ENCODE data around the gene CAMSAP1.

CAMSAP1 gene

DNA sequence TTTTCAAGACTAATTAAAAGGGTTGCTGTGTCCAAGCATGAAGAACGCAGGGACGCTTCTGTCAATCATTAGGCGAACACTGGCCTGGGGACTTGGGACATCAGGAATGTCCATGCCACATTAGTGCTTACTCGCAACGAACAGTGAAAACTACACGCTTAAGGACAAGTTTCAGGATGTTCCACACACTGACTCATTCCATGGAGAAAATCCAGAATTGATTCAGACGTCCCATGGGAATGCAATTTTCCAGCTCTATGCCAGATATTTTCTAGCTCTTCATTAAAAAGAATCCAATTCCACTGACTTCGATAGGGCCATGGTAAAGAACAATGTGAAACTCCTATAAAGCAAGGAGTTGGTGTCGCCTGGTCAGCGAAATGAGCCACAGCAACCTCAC, 98.2 kb downstream of the CAMSAP1 start:
- DNase-seq = no peak

DNA sequence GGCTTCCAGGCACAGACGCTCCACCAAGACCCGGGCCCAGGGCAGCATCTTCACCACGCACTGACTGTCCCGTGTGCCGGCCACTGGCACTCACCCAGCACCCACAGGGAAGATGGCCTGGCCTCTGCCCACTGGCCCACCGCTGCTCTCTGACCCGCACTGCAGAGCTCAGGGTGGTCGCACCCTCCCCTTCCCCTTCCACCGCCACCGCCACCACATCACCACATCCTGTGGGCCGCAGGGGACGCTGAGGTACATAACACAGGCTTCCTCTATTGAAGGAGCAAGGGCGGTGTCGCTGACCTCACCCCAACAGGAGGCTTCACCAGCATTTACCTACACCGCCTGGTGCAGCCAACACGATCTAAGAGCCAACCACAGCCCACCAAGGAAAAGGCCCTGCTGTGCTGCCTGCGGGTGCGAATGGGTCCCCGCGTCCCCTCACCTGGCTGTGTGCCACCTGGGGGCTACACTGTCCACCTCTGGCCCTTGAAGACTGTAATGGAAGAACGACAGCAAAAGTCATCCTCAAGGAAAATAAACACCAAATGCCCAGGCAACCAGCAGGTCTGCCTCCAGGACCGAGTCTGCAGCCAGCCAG, 101.8 kb downstream of the CAMSAP1 start:
- DNase-seq = no peak

DNA sequence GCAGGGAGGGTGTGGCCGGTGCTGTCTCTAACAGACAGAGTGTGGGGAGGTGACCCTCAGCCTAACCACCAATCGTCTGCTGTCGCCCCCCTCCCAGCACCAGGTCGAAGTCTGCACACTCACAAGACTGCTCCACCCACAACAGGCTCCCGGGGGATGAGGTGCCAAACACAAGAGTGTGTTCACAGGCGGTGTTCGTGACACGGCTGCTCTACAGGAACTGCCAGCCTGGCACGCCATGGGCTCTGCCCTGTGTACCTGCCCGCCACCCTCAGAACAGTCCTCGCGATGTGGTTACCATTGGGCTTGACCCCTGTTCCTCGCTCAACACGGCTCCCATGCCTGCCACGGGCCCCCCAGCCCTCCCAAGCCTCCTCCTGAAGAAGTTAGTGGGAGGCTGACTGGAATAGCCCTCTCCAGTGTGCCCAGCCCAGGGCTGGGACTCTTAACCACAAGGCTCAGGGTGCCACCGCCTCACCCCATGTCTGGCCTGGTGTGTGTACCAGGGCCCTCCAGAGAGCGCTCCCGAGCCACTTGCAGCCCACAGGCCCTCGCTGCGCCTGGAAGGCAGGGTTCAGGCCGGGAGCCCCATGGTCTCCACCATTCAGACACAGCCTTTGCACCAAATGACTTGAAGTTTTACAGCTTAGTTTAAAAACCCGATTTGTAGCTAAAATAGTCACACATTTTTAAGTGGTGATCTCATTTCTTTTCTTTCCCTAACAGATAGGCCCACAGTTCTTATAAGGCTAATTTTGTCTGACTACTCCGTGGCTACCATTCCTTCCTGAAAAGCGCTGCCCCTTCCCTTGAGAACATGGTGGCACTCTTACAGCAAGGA, 102.5 kb downstream of the CAMSAP1 start:
- no peak for DNase-seq

DNA sequence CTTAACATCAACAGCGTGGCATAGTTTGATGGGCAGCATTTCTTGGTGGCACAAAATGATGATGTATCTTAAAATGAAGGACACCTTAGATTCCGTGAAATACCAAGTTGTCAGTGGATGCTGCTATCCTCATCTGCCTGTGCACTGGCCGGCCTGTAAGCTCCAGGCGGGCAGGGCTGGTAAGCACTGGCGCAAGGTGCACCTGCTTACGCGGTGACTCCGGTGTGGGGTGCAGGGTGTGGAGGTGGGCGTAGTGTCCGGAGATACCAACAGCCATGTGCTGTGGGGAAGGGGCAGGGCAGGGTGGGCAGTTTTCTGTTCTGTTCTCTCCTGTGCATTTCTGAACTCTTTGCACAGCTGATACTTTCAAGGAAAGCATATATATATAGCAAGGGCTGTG, 103.9 kb downstream of the CAMSAP1 start:
- no peak for DNase-seq

DNA sequence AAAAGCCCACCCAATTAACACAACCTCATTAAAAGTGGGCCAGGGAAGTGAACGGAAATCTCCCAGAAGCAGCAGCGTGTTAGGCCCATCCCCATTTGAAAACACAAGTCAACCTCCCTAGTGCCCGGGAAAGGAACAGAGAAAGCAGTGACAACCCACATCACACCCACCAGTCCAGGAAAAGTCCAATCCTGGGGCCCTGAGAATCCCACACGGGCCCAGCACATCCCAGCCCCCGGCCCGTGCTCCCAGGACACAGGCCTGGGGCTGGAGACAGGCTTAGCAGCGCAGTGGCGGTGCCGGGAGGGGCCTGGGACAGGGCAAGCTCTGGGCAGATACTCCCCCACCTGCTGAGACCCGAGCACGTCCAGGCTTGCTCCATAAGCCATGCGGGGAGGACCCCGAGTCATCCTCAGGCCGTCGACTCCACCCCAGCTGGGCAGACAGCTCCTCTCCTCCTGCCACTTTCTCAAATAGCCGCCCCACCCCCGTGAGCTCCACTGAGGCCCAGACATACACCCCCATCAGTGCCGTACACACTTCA, 104.4 kb downstream of the CAMSAP1 start:
- DNase-seq = no peak

DNA sequence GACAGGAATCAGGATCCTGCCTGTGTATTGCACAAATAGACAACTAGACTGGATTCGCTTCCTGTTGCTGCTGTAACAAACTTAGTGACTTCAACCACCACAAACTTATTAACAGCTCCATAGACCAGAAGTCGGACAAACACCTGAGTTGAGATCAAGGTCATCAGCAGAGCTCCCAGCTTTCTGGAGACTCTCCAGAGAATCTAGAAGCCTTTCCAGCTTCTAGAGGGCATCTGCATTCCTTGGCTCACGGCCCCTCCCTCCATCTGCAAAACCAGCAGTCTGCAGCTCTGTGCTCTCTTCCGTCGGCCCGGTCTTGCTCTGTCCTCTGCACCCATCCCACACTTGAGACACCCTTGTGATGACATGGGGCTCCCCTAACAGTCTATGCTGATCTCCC, 106.3 kb downstream of the CAMSAP1 start:
- DNase-seq = no peak

DNA sequence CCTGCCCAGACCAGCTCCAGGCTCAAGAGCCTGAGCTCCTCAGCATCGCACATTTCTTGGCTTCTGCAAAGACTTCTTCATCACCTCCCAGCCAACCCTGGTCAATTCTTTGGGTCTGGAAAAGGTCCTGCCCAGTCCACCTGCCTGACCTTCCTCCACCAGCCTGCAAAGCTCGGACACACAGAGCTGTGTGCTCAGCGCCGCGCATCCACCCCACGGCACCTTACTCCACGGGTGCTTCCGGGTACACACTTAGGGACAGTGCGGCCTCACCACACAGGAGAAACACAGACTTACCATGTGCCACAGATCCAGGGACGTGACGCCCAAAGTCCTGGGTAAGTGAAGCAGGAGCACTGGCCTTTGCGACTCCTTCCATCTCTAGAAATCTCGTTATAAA, 108.1 kb downstream of the CAMSAP1 start:
- DNase-seq = no peak

DNA sequence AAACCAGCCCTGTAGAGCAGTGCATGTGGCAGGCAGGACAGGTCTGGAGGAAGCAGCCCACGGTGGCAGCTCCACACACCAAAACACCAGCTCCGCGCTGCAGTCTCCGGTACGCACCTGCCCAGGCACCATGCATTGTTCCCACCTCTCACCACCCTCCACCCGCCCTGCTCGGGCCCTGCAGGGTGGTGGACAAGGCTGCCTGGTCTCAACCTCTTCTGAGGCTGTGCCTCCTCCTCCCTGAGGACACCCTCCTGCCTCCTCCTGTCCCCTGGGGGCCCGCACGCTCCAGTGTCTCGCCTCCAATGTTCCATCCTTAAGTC, 109.1 kb downstream of the CAMSAP1 start:
- no peak for DNase-seq

DNA sequence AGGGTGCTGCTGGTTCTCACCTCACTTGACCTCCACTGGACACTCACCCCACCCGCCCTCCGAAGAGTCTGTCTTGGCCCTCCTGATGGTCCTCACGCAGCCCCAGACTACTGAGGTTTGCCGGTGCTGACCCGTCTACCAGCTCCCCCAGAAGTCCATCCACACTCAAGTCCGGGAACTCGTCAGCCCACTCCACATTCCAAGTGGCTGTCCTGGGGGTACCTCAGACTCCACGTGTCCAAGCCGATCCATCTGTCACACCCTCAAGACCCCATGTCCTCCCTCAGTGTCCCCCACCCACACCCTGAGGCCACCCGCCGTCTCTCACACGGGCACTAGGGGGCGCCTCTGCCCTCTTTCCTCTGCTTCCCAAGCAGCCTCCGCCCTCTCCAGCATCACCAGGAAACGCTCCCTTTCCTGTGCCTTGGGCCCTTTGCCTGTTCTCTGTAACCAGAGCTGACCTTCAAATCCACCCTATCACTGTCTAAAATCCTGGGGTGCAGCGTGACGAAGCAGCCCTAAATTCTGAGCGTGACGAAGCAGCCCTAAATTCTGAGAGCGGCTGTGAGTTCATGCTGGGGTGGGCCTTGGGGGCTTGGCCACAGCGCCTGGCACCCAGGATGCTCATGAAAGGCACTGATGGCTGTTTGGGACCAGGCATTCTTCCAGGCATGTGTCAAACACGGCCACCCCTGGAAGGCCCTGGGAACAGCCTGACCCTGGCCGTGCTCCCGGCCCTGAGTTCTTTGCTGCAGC, 109.7 kb downstream of the CAMSAP1 start:
- DNase-seq = peak; percentile 40

DNA sequence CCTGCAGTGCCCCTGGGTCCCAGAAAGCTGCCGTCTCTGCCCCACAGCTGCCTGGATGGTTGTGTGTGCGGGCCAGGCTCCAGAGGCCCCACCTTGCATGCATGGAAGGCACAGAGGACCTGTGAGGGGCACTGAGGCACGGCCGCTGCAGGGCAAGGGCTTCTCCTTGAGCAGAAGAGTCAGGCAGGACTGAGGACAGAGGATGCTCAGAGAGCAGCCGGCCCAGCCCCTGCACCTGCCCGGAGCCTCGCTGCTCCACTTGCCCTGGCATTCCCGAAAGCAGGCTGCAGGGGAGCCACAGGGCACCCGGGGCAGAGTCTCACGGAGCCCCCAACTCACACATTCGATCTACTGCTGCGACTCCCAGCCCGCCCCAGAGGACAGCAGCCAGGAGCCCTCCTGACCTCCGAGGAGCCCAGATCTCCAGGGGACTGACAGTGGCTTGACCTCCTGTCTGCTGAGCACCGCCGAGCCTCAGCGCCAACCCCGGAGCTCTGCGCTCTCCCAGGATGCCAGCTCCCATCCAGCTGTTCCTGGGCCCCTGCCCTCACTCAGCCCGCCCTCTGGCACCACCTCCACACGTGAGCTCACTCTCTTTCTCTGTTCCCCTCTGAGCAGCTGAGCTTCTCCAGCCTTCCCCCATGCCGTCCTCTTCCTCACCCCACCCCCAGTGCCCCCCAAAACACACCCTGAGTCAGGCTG, 110.4 kb downstream of the CAMSAP1 start:
- no peak for DNase-seq

DNA sequence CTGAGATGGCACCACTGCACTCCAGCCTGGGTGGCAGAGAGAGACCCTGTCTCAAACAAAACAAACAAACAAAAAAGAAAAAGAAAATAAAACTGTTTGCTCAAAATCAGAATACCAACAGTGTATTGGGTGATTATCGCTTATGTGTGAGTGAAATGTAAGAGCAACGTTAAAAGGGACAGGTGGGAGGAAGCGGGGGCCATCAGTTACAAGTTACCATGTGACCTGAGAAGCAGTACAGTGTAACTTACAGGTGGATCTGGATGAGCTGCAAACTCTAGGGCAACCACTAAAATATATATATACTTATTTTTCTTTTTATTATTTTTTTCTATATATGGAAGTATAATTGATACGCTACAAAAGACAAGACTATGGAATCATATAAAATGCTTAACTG, 112.0 kb downstream of the CAMSAP1 start:
- DNase-seq = no peak

DNA sequence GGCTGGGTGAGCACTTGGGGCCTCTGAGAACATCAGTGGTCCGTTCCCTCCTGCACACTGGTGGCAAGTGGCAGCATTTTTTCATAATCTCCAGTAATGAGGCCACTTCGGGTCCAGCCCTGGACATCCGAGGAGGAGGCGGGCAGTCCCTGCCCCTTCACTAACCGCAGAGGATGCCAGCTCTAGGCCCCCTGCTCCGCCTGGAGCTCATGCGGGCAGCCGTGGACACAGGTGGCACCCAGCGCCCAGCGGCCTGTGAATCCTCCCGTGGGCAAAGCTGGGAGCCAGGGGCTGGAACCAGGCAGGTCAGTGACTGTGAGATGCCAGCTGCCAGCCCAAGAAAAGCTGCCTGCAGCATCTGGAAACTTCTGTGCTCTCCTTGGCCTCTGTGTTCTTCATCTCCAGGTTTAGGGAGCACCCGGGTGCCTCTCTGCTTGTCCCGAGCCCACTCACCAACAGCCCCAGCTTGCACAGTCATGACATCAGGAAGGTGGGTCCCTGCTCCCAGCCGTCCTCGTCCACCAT, 112.9 kb downstream of the CAMSAP1 start:
- no peak for DNase-seq

DNA sequence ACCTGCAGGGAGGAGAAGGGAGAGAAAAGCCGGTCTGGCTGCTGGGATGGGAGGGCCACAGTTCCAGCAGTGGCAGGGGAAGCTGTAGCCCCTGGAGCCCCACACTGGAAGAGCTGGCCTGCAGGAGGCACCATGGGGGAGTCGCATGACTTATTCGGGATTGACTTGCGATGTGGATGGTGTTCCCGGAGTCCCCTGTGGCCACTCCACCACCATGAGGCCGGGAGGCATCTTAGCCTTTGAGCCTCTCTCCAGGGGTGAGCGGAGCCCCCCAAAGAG, 113.3 kb downstream of the CAMSAP1 start:
- no peak for DNase-seq

DNA sequence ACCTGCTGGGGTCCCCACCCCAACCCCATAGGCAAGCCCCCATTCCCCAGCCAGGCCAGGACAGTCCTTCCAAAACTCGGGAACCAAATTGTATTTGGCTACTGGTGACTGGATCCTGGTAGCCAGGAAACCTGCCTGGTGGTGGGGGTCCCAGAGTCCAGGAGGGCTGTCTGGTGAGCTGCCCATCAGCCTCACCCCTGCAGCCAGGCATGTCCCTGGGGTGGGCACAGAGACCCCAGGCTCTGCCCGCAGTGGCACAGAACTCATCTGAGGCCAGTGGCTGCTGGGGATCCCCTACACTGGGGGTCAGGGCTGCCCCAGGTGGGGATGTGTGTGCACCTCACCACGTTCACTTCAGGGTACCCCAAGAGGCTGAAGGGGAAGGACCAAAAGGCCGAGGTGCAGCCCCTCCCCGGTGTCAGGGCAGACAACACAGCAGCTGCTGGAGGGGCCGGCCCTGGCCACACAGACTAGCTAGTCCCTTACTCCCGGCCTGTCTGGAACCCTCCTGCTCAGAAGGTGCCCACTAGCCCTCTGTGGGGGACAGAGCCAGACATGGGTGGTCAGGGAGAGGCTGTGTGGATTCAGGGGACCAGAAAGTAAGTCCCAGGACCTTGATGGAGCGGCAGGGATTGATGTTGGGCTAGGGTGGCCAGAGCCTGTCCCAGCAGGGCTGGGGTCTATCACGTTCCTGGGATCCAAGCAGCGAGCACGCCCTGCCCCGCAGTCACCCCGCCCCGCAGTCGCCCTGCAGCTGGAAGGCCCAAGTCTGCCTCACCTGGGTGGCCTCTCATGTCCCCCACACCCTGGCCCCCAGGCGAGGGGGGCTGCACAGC, 113.9 kb downstream of the CAMSAP1 start:
- DNase-seq = no peak

DNA sequence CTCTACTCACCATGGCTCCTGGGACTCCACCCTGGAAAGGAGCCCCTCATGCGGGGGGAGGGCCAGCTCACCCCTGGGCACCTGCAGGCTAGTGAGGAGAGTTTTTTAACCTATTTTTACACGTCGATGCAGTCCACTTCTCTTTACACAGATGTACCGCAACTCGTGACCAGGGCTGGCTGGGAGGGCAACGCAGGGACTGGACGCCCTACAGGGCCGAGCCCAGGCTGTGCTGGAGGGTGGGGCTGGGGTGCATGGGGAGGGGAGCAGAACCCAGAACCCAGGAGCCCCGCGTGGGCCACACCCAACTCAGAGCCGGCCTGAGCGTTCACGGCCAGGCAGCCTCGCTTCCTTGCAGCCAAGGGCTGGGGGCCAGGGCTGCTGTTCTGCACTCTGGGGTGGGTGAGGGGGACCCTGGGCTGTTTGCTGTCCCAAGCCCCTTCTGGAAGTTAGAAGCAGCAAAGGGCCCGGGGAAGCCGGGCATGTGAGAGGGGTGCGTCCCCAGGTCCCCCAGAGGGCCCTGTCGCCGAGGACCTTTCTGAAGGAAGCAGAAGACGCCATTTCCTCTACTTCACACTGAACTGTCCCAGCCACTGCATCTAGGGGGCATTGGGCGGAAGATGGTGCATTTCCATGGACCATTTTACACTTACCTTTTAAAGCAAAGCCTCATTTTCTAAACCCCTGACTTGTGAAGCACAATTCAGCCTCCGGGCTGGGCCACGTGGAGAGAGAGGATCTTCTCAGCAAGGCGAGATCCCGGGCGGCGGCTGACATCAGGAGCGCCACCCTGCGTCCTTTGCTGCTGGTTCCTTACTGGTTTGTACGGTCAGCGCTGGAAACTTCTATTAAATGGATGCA, 114.8 kb downstream of the CAMSAP1 start:
- no peak for DNase-seq

DNA sequence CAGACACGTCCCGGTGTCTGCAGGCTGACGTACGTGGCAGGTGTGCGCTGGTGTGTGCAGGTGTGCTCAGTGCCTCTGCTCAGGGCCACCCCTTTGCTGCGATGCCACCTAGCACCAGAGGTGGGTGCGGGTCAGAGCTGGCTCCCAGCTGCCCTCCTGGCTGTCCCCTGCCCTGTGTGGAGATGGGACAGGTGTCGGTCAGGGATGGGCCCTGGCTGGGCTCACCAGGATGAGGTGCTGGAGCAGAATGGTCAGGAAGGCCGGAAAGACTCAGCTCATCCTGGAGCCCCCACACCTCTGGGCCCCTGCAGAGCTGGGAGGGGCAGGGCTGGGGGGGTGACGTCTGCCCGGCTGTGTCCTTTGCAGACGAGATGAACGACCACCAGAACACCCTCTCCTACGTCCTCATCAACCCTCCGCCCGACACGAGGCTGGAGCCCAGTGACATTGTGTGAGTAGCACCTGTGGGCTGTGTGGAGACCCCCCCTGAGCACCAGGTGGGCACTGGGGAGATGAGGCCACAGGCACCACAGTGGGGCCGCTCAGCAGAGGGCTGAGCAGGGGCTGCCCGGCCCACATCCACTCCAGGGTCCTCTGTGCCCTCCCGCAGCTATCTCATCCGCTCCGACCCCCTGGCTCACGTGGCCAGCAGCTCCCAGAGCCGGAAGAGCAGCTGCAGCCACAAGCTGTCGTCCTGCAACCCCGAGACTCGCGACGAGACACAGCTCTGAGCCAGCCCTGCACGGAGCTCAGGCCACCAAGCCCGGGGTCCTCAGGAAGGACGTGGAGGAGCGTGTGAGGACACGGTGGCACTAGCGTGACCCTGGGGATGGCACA, 115.7 kb downstream of the CAMSAP1 start:
- DNase-seq = no peak

DNA sequence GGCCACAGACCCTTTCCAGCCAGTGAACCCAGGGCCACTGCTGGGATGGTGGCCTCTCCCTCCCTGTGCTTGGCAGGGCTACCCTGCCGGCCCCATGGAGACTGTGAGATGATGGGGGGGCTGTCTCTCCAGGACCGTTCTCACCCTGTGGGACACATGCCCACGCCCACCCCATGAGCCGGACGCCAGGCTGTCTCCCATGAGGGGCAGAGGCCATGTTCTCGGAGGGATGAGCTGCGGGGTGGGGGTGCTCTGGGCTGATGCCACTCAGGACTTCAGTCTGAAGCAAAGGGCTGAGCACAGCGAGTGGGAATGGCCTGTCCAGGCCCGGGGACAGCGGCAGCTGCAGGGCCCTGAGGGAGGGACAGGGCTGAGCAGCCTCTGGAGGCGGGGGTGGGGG, 116.5 kb downstream of the CAMSAP1 start:
- DNase-seq = no peak

DNA sequence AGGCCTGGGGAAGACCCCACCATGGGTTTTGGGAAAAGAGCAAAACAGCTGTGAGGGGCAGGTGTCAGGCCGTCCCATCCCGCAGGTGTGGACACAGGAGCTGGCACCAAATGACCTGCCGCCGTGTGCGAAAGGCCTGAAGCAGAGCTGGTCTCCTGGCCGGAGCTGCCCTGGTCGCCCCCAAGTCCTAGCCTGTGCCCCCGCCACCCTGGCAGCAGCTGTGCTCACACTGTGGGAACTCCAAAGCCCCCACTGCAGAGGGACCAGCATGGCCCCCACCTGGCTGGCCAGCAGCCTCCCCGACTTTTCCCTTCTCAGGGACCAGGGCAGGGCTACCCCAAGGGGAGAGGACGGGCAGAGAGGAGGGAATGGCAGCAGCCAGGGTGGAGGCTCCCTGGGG, 117.0 kb downstream of the CAMSAP1 start:
- no peak for DNase-seq

DNA sequence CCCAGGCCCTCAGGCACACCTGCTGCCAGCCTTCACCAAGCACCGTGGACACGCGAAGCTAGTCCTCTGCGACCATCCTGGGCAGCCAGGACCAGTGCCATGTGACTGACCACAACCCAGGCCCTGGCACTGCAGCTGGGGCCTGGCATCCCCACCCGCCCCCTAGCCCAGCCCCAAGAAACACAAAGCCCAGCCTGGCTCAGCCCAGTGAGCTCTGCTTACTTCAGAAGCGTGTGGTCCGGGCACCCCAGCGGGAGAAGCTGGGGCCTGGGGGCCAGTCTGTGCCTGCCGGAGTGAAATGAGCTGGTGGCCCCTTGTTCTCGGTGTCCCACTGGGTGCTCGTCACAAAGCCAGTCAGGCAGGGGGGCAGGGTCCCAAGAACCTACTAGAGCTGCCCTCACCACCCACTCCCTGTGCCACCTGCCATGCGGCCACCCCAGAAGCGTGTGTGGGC, 117.5 kb downstream of the CAMSAP1 start:
- DNase-seq = no peak
